ENCODE measurements around the gene BAIAP2.

Gene BAIAP2

GRCh38 chr17:81009136-81009535 is 25.8 kb upstream of the BAIAP2 start:
- no peak for DNase-seq (ENCODE audit: low read depth)
- in situ Hi-C loops (cut with HindIII; ENCODE audit: low sequenced_read_pairs), result no loop called here
- TF ChIP-seq CTCF (IDR thresholded peaks at IDR 0.05; ENCODE audit: low read depth, low read length, missing control alignments), result no peak
- no peak overlapping the region for H3K4me3 ChIP-seq (ENCODE audit: low read depth, low read length)

- no peak overlapping the region for H3K4me3 ChIP-seq (ENCODE audit: low read depth, low read length)
- TF ChIP-seq CTCF (IDR thresholded peaks at IDR 0.05; ENCODE audit: low read depth, low read length, missing control alignments), result no peak
- in situ Hi-C loops (cut with HindIII; ENCODE audit: low sequenced_read_pairs), result no loop called here
- DNase-seq (ENCODE audit: low read depth), result no peak
These were observed 24.0 kb upstream of the BAIAP2 start for GRCh38 chr17:81010935-81011334.

GRCh38 chr17:81011951-81012350 is 23.0 kb upstream of the BAIAP2 start:
- in situ Hi-C loops (cut with HindIII; ENCODE audit: low sequenced_read_pairs), result no loop called here
- no peak for DNase-seq (ENCODE audit: low read depth)
- H3K4me3 ChIP-seq (ENCODE audit: low read depth, low read length), result no peak overlapping the region
- TF ChIP-seq CTCF (IDR thresholded peaks at IDR 0.05; ENCODE audit: low read depth, low read length, missing control alignments), result no peak

GRCh38 chr17:81012574-81013447 is 22.1 kb upstream of the BAIAP2 start:
- H3K4me3 ChIP-seq (ENCODE audit: low read depth, low read length), result no peak overlapping the region
- DNase-seq (ENCODE audit: low read depth), result no peak
- in situ Hi-C loops (cut with HindIII; ENCODE audit: low sequenced_read_pairs), result no loop called here
- TF ChIP-seq CTCF (IDR thresholded peaks at IDR 0.05; ENCODE audit: low read depth, low read length, missing control alignments), result no peak

GRCh38 chr17:81013642-81014041 is 21.3 kb upstream of the BAIAP2 start:
- in situ Hi-C loops (cut with HindIII; ENCODE audit: low sequenced_read_pairs), result no loop called here
- no peak overlapping the region for H3K4me3 ChIP-seq (ENCODE audit: low read depth, low read length)
- TF ChIP-seq CTCF (IDR thresholded peaks at IDR 0.05; ENCODE audit: low read depth, low read length, missing control alignments), result no peak
- DNase-seq (ENCODE audit: low read depth), result no peak

GRCh38 chr17:81015136-81015535 is 19.8 kb upstream of the BAIAP2 start:
- in situ Hi-C loops (cut with HindIII; ENCODE audit: low sequenced_read_pairs), result no loop called here
- no peak for DNase-seq (ENCODE audit: low read depth)
- TF ChIP-seq CTCF (IDR thresholded peaks at IDR 0.05; ENCODE audit: low read depth, low read length, missing control alignments), result no peak
- H3K4me3 ChIP-seq (ENCODE audit: low read depth, low read length), result no peak overlapping the region

Data from astrocyte of the cerebellum (primary cell).